ENCODE results near the gene SPATA16. TPM values are rescaled to one million over a fixed set of nuclear protein-coding genes. Genes with fewer than 3 reads are reported as not detected.

The SPATA16 gene
- total RNA-seq, 1 donor from 2014 or later: 0.48 TPM

- no peak for DNase-seq (ENCODE audit: low spot score)
These were observed 133.8 kb downstream of the SPATA16 start for GRCh38 chr3:173007079-173007723.

- DNase-seq (ENCODE audit: low spot score): no peak
These were observed 135.0 kb downstream of the SPATA16 start for GRCh38 chr3:173006006-173006405.

- DNase-seq (ENCODE audit: low spot score): no peak
These were observed 136.4 kb downstream of the SPATA16 start for GRCh38 chr3:173004681-173005080.

- DNase-seq (ENCODE audit: low spot score): no peak
These were observed 137.1 kb downstream of the SPATA16 start for GRCh38 chr3:173003956-173004355.

- no peak for DNase-seq (ENCODE audit: low spot score)
These were observed 137.6 kb downstream of the SPATA16 start for GRCh38 chr3:173003471-173003870.

GRCh38 chr3:173001622-173002021 is 139.4 kb downstream of the SPATA16 start:
- DNase-seq (ENCODE audit: low spot score): no peak

GRCh38 chr3:173000553-173000952 is 140.5 kb downstream of the SPATA16 start:
- DNase-seq (ENCODE audit: low spot score): no peak

GRCh38 chr3:172993412-172993811 is 147.6 kb downstream of the SPATA16 start:
- no peak for DNase-seq (ENCODE audit: low spot score)

- DNase-seq (ENCODE audit: low spot score): no peak
These were observed 149.5 kb downstream of the SPATA16 start for GRCh38 chr3:172991424-172991996.

- no peak for DNase-seq (ENCODE audit: low spot score)
These were observed 151.7 kb downstream of the SPATA16 start for GRCh38 chr3:172989373-172989772.

- DNase-seq (ENCODE audit: low spot score): no peak
These were observed 153.8 kb downstream of the SPATA16 start for GRCh38 chr3:172987273-172987672.

GRCh38 chr3:172984914-172985313 is 156.1 kb downstream of the SPATA16 start:
- no peak for DNase-seq (ENCODE audit: low spot score)

- peak; percentile 3 for DNase-seq (ENCODE audit: low spot score)
These were observed 158.2 kb downstream of the SPATA16 start for GRCh38 chr3:172982736-172983364.

GRCh38 chr3:172981407-172981983 is 159.5 kb downstream of the SPATA16 start:
- no peak for DNase-seq (ENCODE audit: low spot score)

GRCh38 chr3:172980849-172981248 is 160.2 kb downstream of the SPATA16 start:
- no peak for DNase-seq (ENCODE audit: low spot score)

GRCh38 chr3:172977696-172978095 is 163.3 kb downstream of the SPATA16 start:
- no peak for DNase-seq (ENCODE audit: low spot score)

- DNase-seq (ENCODE audit: low spot score): no peak
These were observed 166.1 kb downstream of the SPATA16 start for GRCh38 chr3:172974969-172975368.

- DNase-seq (ENCODE audit: low spot score): no peak
These were observed 167.2 kb downstream of the SPATA16 start for GRCh38 chr3:172973799-172974198.

- no peak for DNase-seq (ENCODE audit: low spot score)
These were observed 168.3 kb downstream of the SPATA16 start for GRCh38 chr3:172972717-172973116.

- DNase-seq (ENCODE audit: low spot score): no peak
These were observed 169.0 kb downstream of the SPATA16 start for GRCh38 chr3:172972067-172972466.

- no peak for DNase-seq (ENCODE audit: low spot score)
These were observed 172.4 kb downstream of the SPATA16 start for GRCh38 chr3:172968646-172969045.

GRCh38 chr3:172965256-172965655 is 175.8 kb downstream of the SPATA16 start:
- DNase-seq (ENCODE audit: low spot score): no peak
